H9 (cell line): ENCODE results near the gene S100Z. TPM values are rescaled to one million over a fixed set of nuclear protein-coding genes. Genes with fewer than 3 reads are reported as not detected.

ENCODE experiments used
- DNase-seq: peaks from one replicate; pipeline ENCODE4 v3.0.0-alpha.2; 2017
- H2AFZ ChIP-seq: one replicate; pipeline ENCODE4 v1.6.1; 2013; ENCODE audit warnings: mild to moderate bottlenecking, low read length, control low read depth, moderate library complexity
- H2AK5ac ChIP-seq: 2 replicates; pipeline ENCODE4 v1.6.1; 2013; ENCODE audit warnings: low read length, control low read depth, mixed read lengths; ENCODE audit not compliant: insufficient read length
- H2BK120ac ChIP-seq: one replicate; pipeline ENCODE4 v1.6.1; 2013; ENCODE audit warnings: low read depth, mild to moderate bottlenecking, low read length, control low read depth, inconsistent platforms; ENCODE audit not compliant: poor library complexity, severe bottlenecking
- H2BK12ac ChIP-seq: 2 replicates; pipeline ENCODE4 v1.6.1; 2013; ENCODE audit warnings: low read length, control low read depth, mixed read lengths, low read depth; ENCODE audit not compliant: insufficient read length
- H2BK15ac ChIP-seq: 2 replicates; pipeline ENCODE4 v1.6.1; 2013; ENCODE audit warnings: low read depth, low read length, control low read depth
- H2BK20ac ChIP-seq: one replicate; pipeline ENCODE4 v1.6.1; 2013; ENCODE audit warnings: low read depth, mild to moderate bottlenecking, low read length, control low read depth, inconsistent platforms; ENCODE audit not compliant: poor library complexity, severe bottlenecking
- H2BK5ac ChIP-seq: 2 replicates; pipeline ENCODE4 v1.6.1; 2013; ENCODE audit warnings: low read length, control low read depth, mixed read lengths; ENCODE audit not compliant: insufficient read length
- H3K14ac ChIP-seq: 2 replicates; pipeline ENCODE4 v1.6.1; 2013; ENCODE audit warnings: low read length, control low read depth; ENCODE audit not compliant: insufficient read depth
- H3K18ac ChIP-seq: 2 replicates; pipeline ENCODE4 v1.6.1; 2013; ENCODE audit warnings: low read depth, mild to moderate bottlenecking, mixed read lengths, low read length, control low read depth; ENCODE audit not compliant: insufficient read length
- H3K23ac ChIP-seq: 2 replicates; pipeline ENCODE4 v1.6.1; 2013; ENCODE audit warnings: low read length, control low read depth, mixed read lengths, low read depth; ENCODE audit not compliant: insufficient read length
- H3K23me2 ChIP-seq: 2 replicates; pipeline ENCODE4 v1.6.1; 2013; ENCODE audit warnings: low read depth, mild to moderate bottlenecking, mixed read lengths, low read length, control low read depth; ENCODE audit not compliant: insufficient read length, poor library complexity, severe bottlenecking
- H3K27ac ChIP-seq: 2 replicates; pipeline ENCODE4 v1.5.1; 2013; ENCODE audit warnings: low read length, control low read depth, mixed read lengths, low read depth; ENCODE audit not compliant: insufficient read length
- H3K27me3 ChIP-seq: 2 replicates; pipeline ENCODE4 v1.6.1; 2013; ENCODE audit warnings: low read length, control low read depth, inconsistent platforms; ENCODE audit not compliant: insufficient read depth
- H3K4ac ChIP-seq: 2 replicates; pipeline ENCODE4 v1.6.1; 2013; ENCODE audit warnings: low read depth, mild to moderate bottlenecking, control low read depth, inconsistent platforms, low read length, moderate library complexity
- H3K4me1 ChIP-seq: 2 replicates; pipeline ENCODE4 v1.6.1; 2013; ENCODE audit warnings: low read length, control low read depth, inconsistent platforms; ENCODE audit not compliant: insufficient read depth
- H3K4me2 ChIP-seq: 2 replicates; pipeline ENCODE4 v1.6.1; 2013; ENCODE audit warnings: low read length, control low read depth, mixed read lengths; ENCODE audit not compliant: insufficient read length, insufficient read depth
- H3K56ac ChIP-seq: 2 replicates; pipeline ENCODE4 v1.6.1; 2013; ENCODE audit warnings: low read depth, mild to moderate bottlenecking, mixed read lengths, low read length, control low read depth; ENCODE audit not compliant: insufficient read length
- H3K79me1 ChIP-seq: 2 replicates; pipeline ENCODE4 v1.6.1; 2013; ENCODE audit warnings: low read depth, mild to moderate bottlenecking, moderate library complexity, low read length, control low read depth, inconsistent platforms; ENCODE audit not compliant: insufficient read depth, poor library complexity, severe bottlenecking
- H3K79me2 ChIP-seq: 2 replicates; pipeline ENCODE4 v1.6.1; 2013; ENCODE audit warnings: low read length, control low read depth, inconsistent platforms; ENCODE audit not compliant: insufficient read depth
- H3K9ac ChIP-seq: 2 replicates; pipeline ENCODE4 v1.6.1; 2013; ENCODE audit warnings: low read length, control low read depth, mixed read lengths; ENCODE audit not compliant: insufficient read length; ENCODE audit errors: extremely low read depth
- H3K9me3 ChIP-seq: one replicate; pipeline ENCODE4 v1.6.1; 2013; ENCODE audit warnings: low read depth, low read length, inconsistent platforms; ENCODE audit not compliant: control insufficient read depth
- H3T11ph ChIP-seq: one replicate; pipeline ENCODE4 v1.6.1; 2013; ENCODE audit warnings: mild to moderate bottlenecking, low read length, control low read depth, inconsistent platforms
- H4K20me1 ChIP-seq: one replicate; pipeline ENCODE4 v1.6.1; 2013; ENCODE audit not compliant: control insufficient read depth, insufficient read length, insufficient read depth
- H4K5ac ChIP-seq: 2 replicates; pipeline ENCODE4 v1.6.1; 2013; ENCODE audit warnings: low read depth, mild to moderate bottlenecking, mixed read lengths, low read length, control low read depth; ENCODE audit not compliant: insufficient read length
- H4K8ac ChIP-seq: replicated peaks from 2 replicates; pipeline ENCODE4 v1.6.1; 2013; ENCODE audit warnings: low read length, control low read depth, mixed read lengths, low read depth; ENCODE audit not compliant: insufficient read length
- H4K91ac ChIP-seq: 2 replicates; pipeline ENCODE4 v1.6.1; 2013; ENCODE audit warnings: low read depth, mild to moderate bottlenecking, moderate library complexity, mixed read lengths, low read length, control low read depth; ENCODE audit not compliant: insufficient read length
- H3K27ac Mint-ChIP-seq, 3 experiments: 2 replicates in 2 of 3; 3 replicates in 1 of 3; pipeline ENCODE4 v1.8.0; 2020 to 2021; ENCODE audit warnings: mixed read lengths in 3 of 3, mild to moderate bottlenecking in 1 of 3, moderate library complexity in 1 of 3
- H3K27me3 Mint-ChIP-seq: 2 replicates; pipeline ENCODE4 v1.8.0; 2021; ENCODE audit warnings: low read depth, mild to moderate bottlenecking, moderate library complexity, mixed read lengths
- H3K36me3 Mint-ChIP-seq, 3 experiments: 2 replicates in 2 of 3; 3 replicates in 1 of 3; pipeline ENCODE4 v1.8.0; 2020 to 2021; ENCODE audit warnings: low read depth in 3 of 3, mixed read lengths in 3 of 3; ENCODE audit not compliant: insufficient read depth in 1 of 3
- H3K4me1 Mint-ChIP-seq, 2 experiments: 2 replicates each; pipeline ENCODE4 v1.8.0; 2020; ENCODE audit warnings: mixed read lengths in 2 of 2
- H3K4me3 Mint-ChIP-seq, 2 experiments: 2 replicates in 1 of 2; 3 replicates in 1 of 2; pipeline ENCODE4 v1.8.0; 2020 to 2021; ENCODE audit warnings: mild to moderate bottlenecking in 2 of 2, mixed read lengths in 2 of 2, moderate library complexity in 1 of 2
- H3K9me3 Mint-ChIP-seq, 2 experiments: 2 replicates in 1 of 2; 3 replicates in 1 of 2; pipeline ENCODE4 v1.8.0; 2020; ENCODE audit warnings: mild to moderate bottlenecking in 2 of 2, mixed read lengths in 2 of 2, moderate library complexity in 1 of 2
- WGBS: extraction: QIAGEN DNeasy Blood & Tissue Kit; methylation state at CpG from one replicate; pipeline ENCODE4 v1.1.7; 2013; ENCODE audit warnings: missing lambda C conversion rate, low lambda C conversion rate, mixed read lengths; ENCODE audit not compliant: insufficient read length; ENCODE audit errors: extremely low coverage; 5-methylcytosine and 5-hydroxymethylcytosine counted together
- total RNA-seq: library from RNA; stranded (reverse); gene quantifications from 2 replicates; pipeline ENCODE4 v1.2.1, GENCODE V29; 2021
- TF ChIP-seq, protein P1 (sequence below): fragments of 200-600 bp; sonication (generic); conservative IDR thresholded peaks from 3 replicates; pipeline ENCODE4 v1.8.0; 2021; ENCODE audit warnings: antibody characterized with exemption, mild to moderate bottlenecking

S100Z gene
- total RNA-seq, 1 experiment from 2014 or later = not detected

DNA sequence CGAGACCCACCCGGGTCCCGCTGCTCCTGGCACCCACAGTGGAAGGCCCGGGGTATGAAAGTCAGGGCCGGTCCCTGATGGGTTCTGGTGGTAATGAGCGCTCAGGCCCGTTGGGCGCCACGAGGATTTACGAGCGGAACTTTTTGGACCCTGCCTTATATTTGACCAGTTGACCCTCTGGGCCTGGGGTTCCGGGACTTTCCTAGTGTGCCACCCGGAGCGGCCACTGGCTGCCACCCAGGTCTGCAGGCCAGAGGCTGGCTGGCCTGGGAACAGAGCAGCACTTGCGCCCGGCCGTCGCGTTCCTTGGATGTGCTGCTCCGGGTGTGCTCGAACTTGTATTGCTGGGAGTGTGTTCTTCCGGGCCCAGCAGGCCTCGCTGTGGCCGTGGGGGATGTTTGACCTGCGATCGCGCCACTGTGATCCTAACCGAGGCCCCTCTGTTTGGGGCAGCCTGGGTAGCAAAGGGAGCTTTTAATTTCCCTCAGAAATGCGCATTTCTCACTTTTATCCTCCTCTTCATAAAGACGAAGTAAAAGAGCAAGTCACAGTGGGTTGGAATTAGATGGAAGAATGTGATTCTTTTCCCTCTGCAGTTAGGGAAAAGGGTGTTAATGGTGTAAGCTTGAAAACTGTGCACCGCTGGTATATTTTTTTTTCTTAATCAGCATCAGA, 29.8 kb upstream of the S100Z start:
- Histone ChIP-seq H4K5ac (no peak overlapping the region), H3K27me3 (no peaks in the 10 kb centered on the region)

More for the DNA sequence above, 29.8 kb upstream of the S100Z start:
- H3K36me3 Mint-ChIP-seq = peaks cover 0 to 5% (median 0%) of the 10 kb centered on the region in 3 experiments; a peak in 3 of 7 replicates
- Histone ChIP-seq H3K18ac (no peak overlapping the region), H2AFZ (no peak overlapping the region), H3K23ac (no peak overlapping the region), H3T11ph (no peak overlapping the region), H2BK15ac (no peak overlapping the region), H3K4me2 (peak overlapping the region; percentile 78), H3K56ac (no peak overlapping the region), H4K8ac (no peak overlapping the region), H2BK120ac (no peak overlapping the region), H3K79me2 (no peaks in the 10 kb centered on the region; the same call in 1 of the 2 replicates), H2BK5ac (no peak overlapping the region), H3K4me1 (peaks cover 5% of the 10 kb centered on the region; the same call in 1 of the 2 replicates), H3K79me1 (no peaks in the 10 kb centered on the region), H2AK5ac (no peak overlapping the region), H4K20me1 (no peaks in the 10 kb centered on the region), H3K9me3 (no peaks in the 10 kb centered on the region), H3K4ac (no peak overlapping the region), H3K27ac (no peak overlapping the region), H3K14ac (peak overlapping the region; percentile 21), H3K9ac (peak overlapping the region; percentile 3), H3K23me2 (peaks cover 11% of the 10 kb centered on the region), H2BK12ac (no peak overlapping the region), H2BK20ac (no peak overlapping the region), H4K91ac (no peak overlapping the region)
- peaks cover 26% of the 10 kb centered on the region for H3K27me3 Mint-ChIP-seq
- no CpG with 5 or more reads among the region's 31 CpGs for WGBS
- DNase-seq = no peak
- H3K4me3 Mint-ChIP-seq = peak overlapping the region; percentile 85 to 92
- no peaks in the 10 kb centered on the region; a peak in 1 of 5 replicates for H3K9me3 Mint-ChIP-seq
- peak overlapping the region in 1 of 3 experiments; percentile 48; a peak in 1 of 7 replicates for H3K27ac Mint-ChIP-seq
- TF ChIP-seq, protein P1, sequence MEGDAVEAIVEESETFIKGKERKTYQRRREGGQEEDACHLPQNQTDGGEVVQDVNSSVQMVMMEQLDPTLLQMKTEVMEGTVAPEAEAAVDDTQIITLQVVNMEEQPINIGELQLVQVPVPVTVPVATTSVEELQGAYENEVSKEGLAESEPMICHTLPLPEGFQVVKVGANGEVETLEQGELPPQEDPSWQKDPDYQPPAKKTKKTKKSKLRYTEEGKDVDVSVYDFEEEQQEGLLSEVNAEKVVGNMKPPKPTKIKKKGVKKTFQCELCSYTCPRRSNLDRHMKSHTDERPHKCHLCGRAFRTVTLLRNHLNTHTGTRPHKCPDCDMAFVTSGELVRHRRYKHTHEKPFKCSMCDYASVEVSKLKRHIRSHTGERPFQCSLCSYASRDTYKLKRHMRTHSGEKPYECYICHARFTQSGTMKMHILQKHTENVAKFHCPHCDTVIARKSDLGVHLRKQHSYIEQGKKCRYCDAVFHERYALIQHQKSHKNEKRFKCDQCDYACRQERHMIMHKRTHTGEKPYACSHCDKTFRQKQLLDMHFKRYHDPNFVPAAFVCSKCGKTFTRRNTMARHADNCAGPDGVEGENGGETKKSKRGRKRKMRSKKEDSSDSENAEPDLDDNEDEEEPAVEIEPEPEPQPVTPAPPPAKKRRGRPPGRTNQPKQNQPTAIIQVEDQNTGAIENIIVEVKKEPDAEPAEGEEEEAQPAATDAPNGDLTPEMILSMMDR = no peak
- H3K4me1 Mint-ChIP-seq = peaks cover 22% of the 10 kb centered on the region in 2 experiments
